Melanocyte of skin (primary cell): ENCODE results near the gene SLC25A1. TPM values are rescaled to one million over a fixed set of nuclear protein-coding genes. Genes with fewer than 3 reads are reported as not detected.

Experiments
- total RNA-seq, 2 donors: library from RNA; depleted of rRNA; stranded (reverse); fragments of >200 nt; gene quantifications; 2 replicates each; pipeline ENCODE4 v1.2.3, GENCODE V29; 2012

SLC25A1 gene
- total RNA-seq = 10 to 100 TPM; 76.1 to 85.6 TPM

GRCh38 chr22:19178657-19179496 is at the start of gene SLC25A1:
SLC25A1 (minus strand) TSS chr22:19178736; CDS start chr22:19178673, 63 bp downstream.

GRCh38 chr22:19149991-19150390 is 28.5 kb downstream of the SLC25A1 start, which contains the start of gene GSC2:
GSC2 (minus strand) TSS chr22:19150292; CDS start chr22:19150283, 9 bp downstream.

GRCh38 chr22:19130959-19131684 is 47.4 kb downstream of the SLC25A1 start, which contains the start of gene TSSK2:
TSSK2 (plus strand) TSS chr22:19131308; CDS start chr22:19131400, 92 bp downstream.

Other genes with a start within 250 kb of the SLC25A1 start
- 1 to 10 TPM in 1 of 2 donors, under 1 TPM in 1; 0.33 to 3.1 TPM for gene PRODH, start 242.4 kb downstream of the SLC25A1 start, total RNA-seq
- 10 to 100 TPM; 43.0 to 43.3 TPM for gene DGCR2, start 56.3 kb downstream of the SLC25A1 start, total RNA-seq
- gene TSSK2, start 47.4 kb downstream of the SLC25A1 start, total RNA-seq = not detected
- 10 to 100 TPM; 15.1 to 16.0 TPM for gene ESS2, start 34.1 kb downstream of the SLC25A1 start, total RNA-seq
- gene GSC2, start 28.4 kb downstream of the SLC25A1 start, total RNA-seq = not detected
- gene CLTCL1, start 113.0 kb upstream of the SLC25A1 start, total RNA-seq = 1 to 10 TPM; 3.0 to 4.8 TPM